Measurements from ENCODE around the gene SLC35G1. TPM values are rescaled to one million over a fixed set of nuclear protein-coding genes. Genes with fewer than 3 reads are reported as not detected.
A peak's percentile ranks its signal among the peaks of the same experiment; 100 is the strongest.

SLC35G1 gene
- total RNA-seq, 1 donor from 2014 or later = 2.7 TPM

- DNase-seq (no peak), ATAC-seq (no peak)
- intact Hi-C loops (cut with micrococcal nuclease) = no loop called here
Measured at GRCh38 chr10:93938140-93938539, 44.4 kb downstream of the SLC35G1 start.

GRCh38 chr10:93940881-93941280 lies 47.1 kb downstream of the SLC35G1 start:
- intact Hi-C loops (cut with micrococcal nuclease) = no loop called here

GRCh38 chr10:93941606-93942005 lies 47.8 kb downstream of the SLC35G1 start:
- DNase-seq (no peak), ATAC-seq (peak; percentile 44)
- intact Hi-C loops (cut with micrococcal nuclease) = no loop called here

More at GRCh38 chr10:93940881-93941280, 47.1 kb downstream of the SLC35G1 start:
- ATAC-seq (no peak), DNase-seq (no peak)

DNA sequence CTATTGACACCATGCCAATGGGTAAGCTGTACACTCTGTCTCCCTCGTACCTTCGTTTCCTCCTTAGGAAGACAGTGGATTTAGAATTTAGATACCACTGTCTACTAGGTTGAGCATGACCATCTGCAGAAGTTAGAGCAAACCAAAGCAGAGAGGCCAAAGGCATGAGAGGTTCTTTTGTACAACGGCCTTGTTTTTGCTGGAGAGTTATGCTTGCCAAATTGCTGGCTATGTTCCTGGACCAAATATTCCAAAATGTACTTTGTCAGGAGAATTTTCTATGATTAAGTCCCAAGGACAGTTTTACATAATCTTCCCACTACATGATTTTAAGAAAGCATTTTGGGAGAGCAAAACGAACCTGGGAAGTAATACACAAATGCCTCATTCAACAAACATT lies 52.0 kb downstream of the SLC35G1 start:
- ATAC-seq (peak; percentile 50), DNase-seq (no peak)
- intact Hi-C loops (cut with micrococcal nuclease) = no loop called here

GRCh38 chr10:93947055-93947454 lies 53.3 kb downstream of the SLC35G1 start:
- peak; percentile 51 for DNase-seq
- peak; percentile 97 for ATAC-seq
- intact Hi-C loops (cut with micrococcal nuclease) = no loop called here

- intact Hi-C loops (cut with micrococcal nuclease) = no loop called here
- no peak for DNase-seq
- no peak for ATAC-seq
Measured at GRCh38 chr10:93947524-93947923, 53.7 kb downstream of the SLC35G1 start.

DNA sequence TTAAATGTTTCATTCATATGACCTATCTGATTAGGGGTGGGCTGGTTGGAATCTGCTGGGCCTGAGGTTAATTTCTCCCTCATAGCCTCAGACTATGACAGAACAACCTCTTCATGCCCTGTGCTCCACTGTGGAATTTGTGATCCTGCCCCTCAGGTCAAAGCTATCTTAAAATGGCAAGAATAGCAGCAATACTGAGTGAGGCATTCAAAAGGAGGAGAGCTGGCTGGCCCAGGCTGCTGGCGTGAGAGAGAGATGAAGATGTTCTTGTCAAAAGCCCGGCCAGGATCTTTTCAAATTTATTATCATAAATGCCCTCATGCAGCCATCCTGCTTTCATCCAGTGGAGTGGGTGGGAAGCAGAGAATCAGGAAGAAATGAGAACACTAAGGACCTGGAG lies 58.1 kb downstream of the SLC35G1 start:
- intact Hi-C loops (cut with micrococcal nuclease) = no loop called here
- ATAC-seq = no peak
- DNase-seq = no peak

Other genes with a start within 250 kb of the SLC35G1 start
- gene FRA10AC1, start 191.4 kb upstream of the SLC35G1 start, total RNA-seq = 15.5 TPM
- not detected for gene LGI1, start 136.0 kb upstream of the SLC35G1 start, total RNA-seq
- gene PLCE1, start 100.0 kb downstream of the SLC35G1 start, total RNA-seq = 4.6 TPM